HAP-1 (cell line): ENCODE results near the gene PHACTR3.

Experiments used
- DNase-seq, 2 experiments: peaks; one replicate each; pipeline ENCODE4 v3.0.0-alpha.2; 2016 to 2020; ENCODE audit warnings: low spot score in 2 of 2
- H3K27me3 ChIP-seq: fragments of 250-450 bp; sonication (Bioruptor Pico); 2 replicates; pipeline ENCODE4 v1.5.1; 2020; ENCODE audit warnings: low read depth, mild to moderate bottlenecking, moderate library complexity
- H3K36me3 ChIP-seq: fragments of 250-450 bp; sonication (Bioruptor Pico); replicated peaks from 2 replicates; pipeline ENCODE4 v1.5.1; 2020; ENCODE audit warnings: mild to moderate bottlenecking
- H3K4me1 ChIP-seq: fragments of 250-450 bp; sonication (Bioruptor Pico); 2 replicates; pipeline ENCODE4 v1.5.1; 2020; ENCODE audit warnings: mild to moderate bottlenecking
- H3K4me3 ChIP-seq: fragments of 250-450 bp; sonication (Bioruptor Pico); 2 replicates; pipeline ENCODE4 v1.5.1; 2020; ENCODE audit warnings: mild to moderate bottlenecking, moderate library complexity
- H3K9me3 ChIP-seq: fragments of 250-450 bp; sonication (Bioruptor Pico); 2 replicates; pipeline ENCODE4 v1.5.1; 2020; ENCODE audit warnings: mild to moderate bottlenecking, moderate library complexity
- in situ Hi-C: fragments of 300-500 bp; cut with MboI; formaldehyde crosslinking; loops from 3 replicates; pipeline ENCODE4 v1.14.3; 2020; ENCODE audit warnings: low sequenced_read_pairs, inconsistent platforms, mixed read lengths

The PHACTR3 gene

DNA sequence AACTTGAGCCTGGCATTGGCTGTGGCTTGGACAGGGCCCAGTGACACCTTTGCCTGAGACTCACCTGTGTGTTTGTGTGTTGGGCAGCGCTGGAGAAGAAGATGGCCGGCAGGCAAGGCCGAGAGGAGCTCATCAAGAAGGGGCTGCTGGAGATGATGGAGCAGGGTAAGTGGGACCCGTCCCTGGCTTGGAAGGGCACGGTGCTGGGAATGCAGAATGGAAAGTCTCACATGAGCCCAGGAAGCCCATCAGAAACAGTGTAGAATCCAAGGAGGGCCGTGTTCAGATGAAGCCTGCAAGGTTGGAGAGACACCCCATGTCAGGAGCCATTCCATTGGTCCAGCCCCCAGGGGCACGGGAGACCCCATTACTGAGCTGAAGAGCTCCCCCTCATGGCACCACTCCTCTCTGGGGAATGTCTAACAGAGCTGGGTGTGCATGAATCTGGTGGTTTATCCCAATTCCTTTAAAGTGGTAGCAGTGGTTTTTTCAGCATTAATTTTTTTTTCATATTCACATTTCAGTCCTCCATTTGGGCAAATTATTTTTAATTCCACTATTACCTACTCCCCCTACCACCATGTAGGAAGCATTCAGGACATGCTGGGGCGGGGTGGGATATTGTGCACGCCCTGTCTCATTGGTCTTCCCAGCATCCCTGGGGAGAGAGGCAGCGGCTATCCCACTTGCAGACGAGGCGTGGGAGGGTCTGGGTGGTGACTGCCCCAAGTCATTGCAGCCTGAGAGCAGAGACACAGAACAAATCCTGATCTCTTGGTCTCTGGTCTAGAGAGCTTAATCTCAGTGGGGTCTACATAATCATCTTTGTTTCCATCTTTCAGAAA is 143.6 kb downstream of the PHACTR3 start:
- peaks cover 3% of the 10 kb centered on the region; the same call in 1 of the 2 replicates for H3K27me3 ChIP-seq

DNA sequence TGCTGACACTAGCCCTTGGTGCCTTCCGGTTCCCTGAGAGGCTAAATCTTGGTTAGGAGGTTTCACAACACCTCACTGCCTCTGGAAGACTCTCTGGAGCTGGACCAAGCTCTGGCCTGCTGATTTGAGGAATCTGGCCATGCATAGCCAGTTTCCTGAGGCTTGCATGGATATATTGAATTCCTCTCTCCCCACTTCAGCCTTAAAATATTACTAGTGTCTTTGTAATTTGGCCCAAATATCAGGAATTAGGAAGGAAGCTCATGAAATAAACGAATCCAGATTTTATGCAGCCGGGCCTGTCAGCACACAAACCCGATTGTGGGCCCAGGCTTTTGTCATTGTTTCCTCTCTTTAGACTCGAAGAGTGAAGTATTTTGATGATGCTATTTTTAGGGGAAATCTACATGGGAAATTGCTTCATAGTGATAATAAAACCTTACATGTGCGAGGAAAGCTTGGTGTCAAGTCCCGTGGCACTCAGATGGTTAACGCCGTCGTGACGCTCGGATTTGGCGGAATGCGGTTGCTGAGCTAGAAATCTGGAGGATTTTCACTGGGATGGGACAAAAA is 144.4 kb downstream of the PHACTR3 start:
- Histone ChIP-seq H3K36me3 (no peaks in the 10 kb centered on the region), H3K9me3 (no peaks in the 10 kb centered on the region), H3K4me3 (no peak overlapping the region), H3K4me1 (no peaks in the 10 kb centered on the region), H3K27me3 (peaks cover 3% of the 10 kb centered on the region; the same call in 1 of the 2 replicates)
- DNase-seq: no peak
- in situ Hi-C loops: no loop called here

More for the DNA sequence above, 143.6 kb downstream of the PHACTR3 start:
- in situ Hi-C loops: no loop called here
- Histone ChIP-seq H3K9me3 (no peaks in the 10 kb centered on the region), H3K4me3 (no peak overlapping the region), H3K36me3 (no peaks in the 10 kb centered on the region), H3K4me1 (no peaks in the 10 kb centered on the region)
- no peak for DNase-seq

DNA sequence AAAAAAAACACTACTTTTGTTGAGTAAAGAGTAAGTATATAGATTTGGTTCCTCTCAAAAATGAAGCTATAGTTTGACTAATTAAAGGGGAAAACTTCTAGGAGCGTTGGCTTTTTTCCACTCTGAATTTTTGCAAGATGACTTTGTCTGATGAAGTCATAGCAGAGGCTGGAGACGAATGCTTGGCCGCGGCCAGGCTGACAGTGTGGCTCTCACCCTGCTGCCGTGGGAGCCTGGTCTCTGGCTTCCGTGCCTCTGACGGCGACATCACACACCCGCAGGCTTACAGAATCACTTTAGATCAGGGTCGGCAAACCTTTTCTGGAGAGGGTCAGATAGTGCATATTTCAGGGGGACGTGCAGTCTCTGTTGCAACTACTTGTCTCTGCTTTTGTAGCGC is 145.0 kb downstream of the PHACTR3 start:
- no peaks in the 10 kb centered on the region for H3K9me3 ChIP-seq
- H3K4me1 ChIP-seq: no peaks in the 10 kb centered on the region
- in situ Hi-C loops: no loop called here
- peaks cover 3% of the 10 kb centered on the region; the same call in 1 of the 2 replicates for H3K27me3 ChIP-seq
- H3K4me3 ChIP-seq: no peak overlapping the region
- H3K36me3 ChIP-seq: no peaks in the 10 kb centered on the region
- DNase-seq: no peak

DNA sequence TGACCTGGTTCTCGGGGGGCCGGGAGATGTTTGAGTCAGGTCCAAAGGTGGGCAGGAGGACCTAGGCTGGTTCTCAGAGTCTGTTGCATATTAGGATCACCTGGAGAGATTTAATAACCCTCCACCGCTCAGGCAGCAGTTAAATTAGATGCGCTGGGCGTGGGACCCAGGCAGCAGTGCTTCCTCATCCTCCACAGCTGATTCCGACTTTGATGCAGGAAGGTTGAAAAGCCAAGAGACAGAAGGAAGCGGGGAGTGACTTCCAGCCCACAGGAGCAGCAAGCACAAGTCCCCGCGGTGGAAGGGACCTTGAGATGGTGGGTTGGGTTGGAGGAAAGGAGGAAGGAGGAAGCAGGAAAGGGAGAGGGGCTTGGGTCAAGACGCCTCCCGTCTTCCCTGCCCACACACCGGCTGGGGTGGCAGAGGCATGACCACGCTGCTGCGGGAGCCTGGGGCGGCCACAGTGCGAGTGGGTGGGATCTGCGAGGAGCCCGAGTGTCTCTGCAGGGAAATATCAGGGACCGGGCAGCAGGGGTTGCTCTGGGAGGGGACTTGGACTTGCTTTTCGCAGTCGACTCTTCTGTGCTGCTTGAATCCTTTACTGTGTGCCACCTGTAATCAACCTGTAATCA is 146.0 kb downstream of the PHACTR3 start:
- Histone ChIP-seq H3K4me3 (no peak overlapping the region), H3K27me3 (peaks cover 3% of the 10 kb centered on the region; the same call in 1 of the 2 replicates), H3K4me1 (no peaks in the 10 kb centered on the region), H3K36me3 (no peaks in the 10 kb centered on the region), H3K9me3 (no peaks in the 10 kb centered on the region)
- in situ Hi-C loops: loop anchor here (10.0 kb wide), 1 partner anchor 156 kb away; no protein-coding TSS in a partner anchor
- DNase-seq: no peak

- DNase-seq: peak; percentile 14 to 79
- no peaks in the 10 kb centered on the region for H3K9me3 ChIP-seq
- no peak overlapping the region for H3K4me3 ChIP-seq
- H3K4me1 ChIP-seq: no peaks in the 10 kb centered on the region
- in situ Hi-C loops: loop anchor here (10.0 kb wide), 1 partner anchor 156 kb away; no protein-coding TSS in a partner anchor
- peaks cover 3% of the 10 kb centered on the region; the same call in 1 of the 2 replicates for H3K27me3 ChIP-seq
- no peaks in the 10 kb centered on the region for H3K36me3 ChIP-seq
These were observed 146.9 kb downstream of the PHACTR3 start for GRCh38 chr20:59751075-59751711.

DNA sequence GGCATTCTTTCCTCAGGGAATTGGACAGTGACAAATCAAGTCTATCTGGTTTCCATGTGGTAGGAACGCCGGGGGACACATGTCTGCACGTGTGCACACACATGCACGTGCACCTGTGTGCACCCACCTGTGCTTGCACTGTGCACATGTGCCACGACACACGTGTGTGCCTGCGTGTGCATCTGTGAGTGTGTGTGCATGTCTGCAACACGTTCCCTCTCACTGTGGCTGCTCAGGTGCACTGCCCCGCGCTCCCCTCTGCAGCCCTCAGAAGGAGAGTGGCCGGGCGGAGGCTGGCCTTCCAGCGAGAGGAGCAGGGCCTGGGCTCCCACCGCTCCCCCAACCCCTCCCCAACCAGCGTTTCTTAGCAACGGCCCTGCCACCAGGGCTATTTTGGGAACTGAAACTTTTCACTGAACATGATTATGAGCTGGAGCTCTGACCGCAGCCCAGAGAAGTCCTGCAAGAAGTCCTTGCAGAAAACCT is 147.8 kb downstream of the PHACTR3 start:
- Histone ChIP-seq H3K4me1 (no peaks in the 10 kb centered on the region), H3K9me3 (no peaks in the 10 kb centered on the region), H3K27me3 (peaks cover 3% of the 10 kb centered on the region; the same call in 1 of the 2 replicates), H3K4me3 (no peak overlapping the region), H3K36me3 (no peaks in the 10 kb centered on the region)
- DNase-seq: no peak
- in situ Hi-C loops: loop anchor here (10.0 kb wide), 1 partner anchor 157 kb away; no protein-coding TSS in a partner anchor

- in situ Hi-C loops: loop anchor here (10.0 kb wide), 1 partner anchor 158 kb away; no protein-coding TSS in a partner anchor
- H3K4me3 ChIP-seq: no peak overlapping the region
- H3K27me3 ChIP-seq: peaks cover 3% of the 10 kb centered on the region; the same call in 1 of the 2 replicates
- DNase-seq: no peak
- no peaks in the 10 kb centered on the region for H3K9me3 ChIP-seq
- H3K36me3 ChIP-seq: no peaks in the 10 kb centered on the region
- no peaks in the 10 kb centered on the region for H3K4me1 ChIP-seq
These were observed 148.5 kb downstream of the PHACTR3 start for GRCh38 chr20:59752704-59753460.

DNA sequence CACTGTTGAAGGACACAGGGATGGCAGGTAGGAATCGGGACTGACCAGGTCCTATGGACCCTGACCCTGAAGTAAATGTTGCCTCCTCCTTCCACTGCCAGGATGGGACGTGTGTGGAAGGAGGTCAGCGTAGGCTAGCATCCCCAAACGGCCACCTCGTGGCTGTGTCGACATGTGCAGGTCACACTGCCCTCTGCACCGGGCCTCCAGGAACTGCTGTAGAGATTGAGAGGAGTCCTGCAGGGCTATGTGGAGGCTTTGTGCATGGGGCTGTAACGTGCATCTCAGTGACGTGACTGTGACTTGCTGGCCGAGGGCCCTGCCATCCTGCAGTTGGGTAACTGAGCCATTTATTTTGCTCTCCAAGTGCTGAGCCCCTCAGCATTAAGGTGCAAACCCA is 149.5 kb downstream of the PHACTR3 start:
- DNase-seq: no peak
- Histone ChIP-seq H3K4me1 (no peaks in the 10 kb centered on the region), H3K27me3 (peaks cover 3% of the 10 kb centered on the region; the same call in 1 of the 2 replicates), H3K36me3 (no peaks in the 10 kb centered on the region), H3K4me3 (no peak overlapping the region), H3K9me3 (no peaks in the 10 kb centered on the region)
- in situ Hi-C loops: loop anchor here (10.0 kb wide), 1 partner anchor 159 kb away; no protein-coding TSS in a partner anchor

DNA sequence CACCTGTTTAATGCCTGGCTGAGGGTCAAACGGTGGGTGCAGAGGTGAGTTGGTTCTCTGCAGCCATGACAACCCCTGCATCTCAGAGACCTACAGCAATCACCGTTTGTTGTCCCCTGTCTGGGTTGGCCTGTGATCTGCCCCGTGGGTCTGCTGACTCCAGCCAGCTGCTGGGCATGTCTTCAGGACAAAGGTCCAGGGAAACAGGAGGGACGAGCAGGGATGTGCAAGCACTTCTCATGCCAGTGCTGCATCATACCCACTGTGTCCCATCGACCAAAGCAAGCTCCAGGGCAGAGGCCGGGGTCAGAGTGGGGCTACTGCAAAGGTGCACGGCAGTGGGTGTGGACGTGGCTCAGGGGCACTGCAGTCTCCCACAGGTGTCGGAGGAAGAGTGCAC is 150.2 kb downstream of the PHACTR3 start:
- H3K27me3 ChIP-seq: peaks cover 3% of the 10 kb centered on the region; the same call in 1 of the 2 replicates
- no peak for DNase-seq
- H3K4me3 ChIP-seq: no peak overlapping the region
- in situ Hi-C loops: loop anchor here (10.0 kb wide), 1 partner anchor 160 kb away; no protein-coding TSS in a partner anchor
- no peaks in the 10 kb centered on the region for H3K4me1 ChIP-seq
- H3K36me3 ChIP-seq: no peaks in the 10 kb centered on the region
- no peaks in the 10 kb centered on the region for H3K9me3 ChIP-seq

DNA sequence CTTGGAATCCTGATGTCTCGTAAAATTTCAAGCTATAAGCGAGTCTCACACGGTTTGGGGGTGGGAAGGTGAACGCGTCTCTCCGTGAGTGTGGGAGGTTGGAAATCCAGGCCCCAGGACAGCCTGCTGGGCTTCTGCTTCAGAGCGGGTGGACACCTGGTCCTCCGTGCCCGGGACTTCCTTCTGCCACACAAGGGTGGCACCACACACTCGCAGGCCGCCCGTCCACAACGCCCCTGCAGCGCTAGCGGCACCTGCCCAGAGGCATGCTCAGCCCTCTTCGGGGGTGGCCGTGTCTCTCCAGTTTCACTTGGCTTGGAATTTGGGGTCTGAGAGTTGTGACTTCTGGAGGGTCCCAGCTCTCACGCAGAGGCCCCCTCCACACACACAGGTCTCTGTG is 151.9 kb downstream of the PHACTR3 start:
- H3K4me1 ChIP-seq: no peaks in the 10 kb centered on the region
- in situ Hi-C loops: loop anchor here (10.0 kb wide), 1 partner anchor 161 kb away; no protein-coding TSS in a partner anchor
- no peaks in the 10 kb centered on the region for H3K36me3 ChIP-seq
- H3K4me3 ChIP-seq: no peak overlapping the region
- no peak for DNase-seq
- no peaks in the 10 kb centered on the region for H3K27me3 ChIP-seq
- H3K9me3 ChIP-seq: no peaks in the 10 kb centered on the region

- in situ Hi-C loops: no loop called here
- Histone ChIP-seq H3K36me3 (no peaks in the 10 kb centered on the region), H3K9me3 (no peaks in the 10 kb centered on the region), H3K4me1 (no peaks in the 10 kb centered on the region), H3K4me3 (no peak overlapping the region), H3K27me3 (no peaks in the 10 kb centered on the region)
- DNase-seq: no peak
These were observed 159.7 kb downstream of the PHACTR3 start for GRCh38 chr20:59764037-59764436.

DNA sequence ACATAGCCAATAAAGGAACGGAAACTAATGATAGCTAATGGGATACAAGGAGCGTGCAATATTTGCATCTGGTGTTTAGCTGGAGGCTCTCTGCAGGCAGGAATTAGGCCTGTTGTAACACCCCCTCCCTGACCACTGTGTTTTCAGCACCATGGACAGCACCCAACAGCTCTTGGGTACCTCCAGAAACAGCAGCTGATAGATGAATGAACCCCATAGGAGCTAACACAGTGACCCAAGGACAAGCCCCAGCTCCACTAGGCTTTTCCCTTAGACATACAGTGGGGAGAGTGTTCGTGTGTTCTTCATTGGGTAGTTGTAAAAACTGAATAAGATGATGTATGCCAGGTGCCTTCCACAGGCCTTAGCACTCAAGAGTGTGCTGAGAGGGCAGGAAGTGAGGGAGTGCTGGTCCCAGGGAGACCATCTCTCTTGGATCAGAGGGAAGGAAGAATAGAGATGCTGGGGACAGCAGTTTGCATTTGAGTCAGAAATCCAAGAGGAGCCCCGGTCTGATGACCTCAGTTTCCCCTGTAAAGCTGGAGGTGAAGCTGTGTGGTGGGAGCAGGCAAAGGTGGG is 161.3 kb downstream of the PHACTR3 start:
- in situ Hi-C loops: no loop called here
- peak in 1 of 2 experiments; percentile 49 for DNase-seq
- no peak overlapping the region for H3K4me3 ChIP-seq
- no peaks in the 10 kb centered on the region for H3K9me3 ChIP-seq
- no peaks in the 10 kb centered on the region for H3K27me3 ChIP-seq
- no peaks in the 10 kb centered on the region for H3K4me1 ChIP-seq
- H3K36me3 ChIP-seq: no peaks in the 10 kb centered on the region
